Hepatocyte (in vitro differentiated cells): ENCODE results near the gene XRCC1. TPM values are rescaled to one million over a fixed set of nuclear protein-coding genes. Genes with fewer than 3 reads are reported as not detected.

Source experiments
- DNase-seq: peaks from one replicate; pipeline ENCODE4 v3.0.0-alpha.2; 2016; ENCODE audit warnings: low spot score
- H2AFZ ChIP-seq: fragments of 200-600 bp; sonication (generic); 2 replicates; pipeline ENCODE4 v1.6.0; 2016; ENCODE audit warnings: antibody characterized with exemption, mild to moderate bottlenecking
- H3K27ac ChIP-seq: fragments of 200-600 bp; sonication (generic); 2 replicates; pipeline ENCODE4 v1.5.1; 2016; ENCODE audit warnings: mild to moderate bottlenecking
- H3K27me3 ChIP-seq: fragments of 200-600 bp; sonication (generic); 2 replicates; pipeline ENCODE4 v1.6.1; 2016
- H3K36me3 ChIP-seq: fragments of 200-600 bp; sonication (generic); replicated peaks from 2 replicates; pipeline ENCODE4 v1.5.1; 2016; ENCODE audit warnings: low read depth; ENCODE audit not compliant: insufficient read depth
- H3K4me1 ChIP-seq: fragments of 200-600 bp; sonication (generic); 2 replicates; pipeline ENCODE4 v1.5.1; 2016; ENCODE audit warnings: mild to moderate bottlenecking, moderate library complexity; ENCODE audit not compliant: insufficient read depth
- H3K4me2 ChIP-seq: fragments of 200-600 bp; sonication (generic); 2 replicates; pipeline ENCODE4 v1.6.0; 2016
- H3K4me3 ChIP-seq: fragments of 200-600 bp; sonication (generic); 2 replicates; pipeline ENCODE4 v1.5.1; 2016; ENCODE audit warnings: mild to moderate bottlenecking
- H3K79me2 ChIP-seq: fragments of 200-600 bp; sonication (generic); 2 replicates; pipeline ENCODE4 v1.6.0; 2017; ENCODE audit warnings: mild to moderate bottlenecking
- H3K9me2 ChIP-seq: fragments of 200-600 bp; sonication (generic); replicated peaks from 2 replicates; pipeline ENCODE4 v1.6.0; 2017; ENCODE audit warnings: mild to moderate bottlenecking; ENCODE audit not compliant: insufficient read depth
- H3K9me3 ChIP-seq: fragments of 200-600 bp; sonication (generic); 2 replicates; pipeline ENCODE4 v1.5.1; 2016; ENCODE audit warnings: low read depth, mild to moderate bottlenecking
- H4K20me1 ChIP-seq: fragments of 200-600 bp; sonication (generic); 2 replicates; pipeline ENCODE4 v1.6.0; 2016; ENCODE audit warnings: mild to moderate bottlenecking; ENCODE audit not compliant: insufficient read depth, poor library complexity, severe bottlenecking
- EZH2 ChIP-seq: fragments of 200-600 bp; sonication (generic); IDR thresholded peaks from 2 replicates; pipeline ENCODE4 v1.6.1; 2016; ENCODE audit warnings: antibody characterized with exemption, mild to moderate bottlenecking, borderline replicate concordance
- EZH2phosphoT487 ChIP-seq: fragments of 200-600 bp; sonication (generic); IDR thresholded peaks from one replicate; pipeline ENCODE4 v1.6.1; 2018; ENCODE audit warnings: antibody characterized with exemption, mild to moderate bottlenecking, low read depth, moderate library complexity; ENCODE audit not compliant: unreplicated experiment, severe bottlenecking
- WGBS: methylation state at CpG from one replicate; pipeline ENCODE4 v1.1.6; 2016; ENCODE audit warnings: low lambda C conversion rate; ENCODE audit errors: missing lambda C conversion rate; 5-methylcytosine and 5-hydroxymethylcytosine counted together
- polyA plus RNA-seq: library from polyadenylated mRNA; unstranded; fragments of >200 nt; fragmentation: Nextera tagmentation; extraction: Ambion mirVana; gene quantifications from 2 replicates; pipeline ENCODE4 v1.2.1, GENCODE V29; 2016
- total RNA-seq: library from RNA; depleted of rRNA; stranded (reverse); fragments of >200 nt; gene quantifications from 2 replicates; pipeline ENCODE4 v1.2.3, GENCODE V29; 2014
- TF ChIP-seq, protein P1 (sequence below): fragments of 200-600 bp; sonication (generic); IDR thresholded peaks from 2 replicates; pipeline ENCODE4 v1.5.1; 2016; ENCODE audit warnings: antibody characterized with exemption, mild to moderate bottlenecking; ENCODE audit not compliant: poor library complexity

The XRCC1 gene
- total and polyA plus RNA-seq, 2 experiments from 2014 or later, result 27.8 to 34.3 TPM

DNA sequence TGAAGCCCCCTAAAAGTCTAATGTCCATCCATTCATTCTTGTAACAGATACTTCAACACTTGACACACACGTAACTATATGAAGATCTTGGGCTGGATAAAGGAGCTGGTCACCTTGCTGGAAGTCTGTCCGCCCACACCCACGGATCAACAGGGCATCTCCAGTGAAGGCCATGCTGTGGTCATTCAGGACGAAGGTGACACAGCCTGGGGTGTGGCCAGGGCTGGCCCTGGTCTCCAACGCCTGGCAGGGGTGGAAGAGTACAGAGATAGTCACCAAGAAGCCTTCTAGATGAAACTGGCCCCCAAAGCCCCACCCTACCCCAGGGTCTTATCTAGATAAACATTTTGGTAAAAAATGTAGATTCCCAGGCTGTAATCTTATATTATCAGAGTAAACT is 64.0 kb downstream of the XRCC1 start:
- H2AFZ ChIP-seq, result no peak overlapping the region

DNA sequence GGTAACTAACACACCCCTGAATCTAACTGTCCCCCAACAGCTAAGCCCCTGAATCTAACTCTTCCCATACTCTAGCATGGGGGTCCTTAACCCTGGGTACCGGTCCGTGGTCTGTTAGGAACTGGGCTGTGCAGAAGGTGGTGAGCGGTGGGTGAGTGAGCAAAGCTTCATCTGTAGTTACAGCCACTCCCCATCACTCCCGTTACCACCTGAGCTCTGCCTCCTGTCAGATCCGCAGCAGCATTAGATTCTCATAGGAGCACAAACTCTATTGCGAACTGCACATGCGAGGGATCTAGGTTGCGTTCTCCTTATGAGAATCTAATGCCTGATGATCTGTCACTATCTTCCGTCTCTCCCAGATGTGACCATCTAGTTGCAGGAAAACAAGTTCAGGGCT is 64.6 kb downstream of the XRCC1 start:
- H3K4me3 ChIP-seq, result no peak overlapping the region
- no peaks in the 10 kb centered on the region for H3K9me2 ChIP-seq
- no peaks in the 10 kb centered on the region for H3K36me3 ChIP-seq
- H3K9me3 ChIP-seq, result no peaks in the 10 kb centered on the region
- no peaks in the 10 kb centered on the region for H3K27me3 ChIP-seq
- H4K20me1 ChIP-seq, result no peaks in the 10 kb centered on the region
- H3K27ac ChIP-seq, result no peak overlapping the region
- H2AFZ ChIP-seq, result no peak overlapping the region
- H3K4me1 ChIP-seq, result peaks cover 4% of the 10 kb centered on the region
- TF ChIP-seq, protein P1, sequence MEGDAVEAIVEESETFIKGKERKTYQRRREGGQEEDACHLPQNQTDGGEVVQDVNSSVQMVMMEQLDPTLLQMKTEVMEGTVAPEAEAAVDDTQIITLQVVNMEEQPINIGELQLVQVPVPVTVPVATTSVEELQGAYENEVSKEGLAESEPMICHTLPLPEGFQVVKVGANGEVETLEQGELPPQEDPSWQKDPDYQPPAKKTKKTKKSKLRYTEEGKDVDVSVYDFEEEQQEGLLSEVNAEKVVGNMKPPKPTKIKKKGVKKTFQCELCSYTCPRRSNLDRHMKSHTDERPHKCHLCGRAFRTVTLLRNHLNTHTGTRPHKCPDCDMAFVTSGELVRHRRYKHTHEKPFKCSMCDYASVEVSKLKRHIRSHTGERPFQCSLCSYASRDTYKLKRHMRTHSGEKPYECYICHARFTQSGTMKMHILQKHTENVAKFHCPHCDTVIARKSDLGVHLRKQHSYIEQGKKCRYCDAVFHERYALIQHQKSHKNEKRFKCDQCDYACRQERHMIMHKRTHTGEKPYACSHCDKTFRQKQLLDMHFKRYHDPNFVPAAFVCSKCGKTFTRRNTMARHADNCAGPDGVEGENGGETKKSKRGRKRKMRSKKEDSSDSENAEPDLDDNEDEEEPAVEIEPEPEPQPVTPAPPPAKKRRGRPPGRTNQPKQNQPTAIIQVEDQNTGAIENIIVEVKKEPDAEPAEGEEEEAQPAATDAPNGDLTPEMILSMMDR, result no peak
- no peak for TF ChIP-seq EZH2phosphoT487
- no peak for TF ChIP-seq EZH2
- peaks cover 4% of the 10 kb centered on the region for H3K79me2 ChIP-seq
- no peak for DNase-seq
- H3K4me2 ChIP-seq, result no peak overlapping the region
- 97% methylated on average over 9 of the region's 9 CpGs for WGBS

More for the DNA sequence above, 64.0 kb downstream of the XRCC1 start:
- H3K4me1 ChIP-seq, result peaks cover 4% of the 10 kb centered on the region
- no peak overlapping the region for H3K4me3 ChIP-seq
- no peak for DNase-seq
- no peaks in the 10 kb centered on the region for H4K20me1 ChIP-seq
- WGBS, result 94% methylated on average over 5 of the region's 5 CpGs
- H3K36me3 ChIP-seq, result no peaks in the 10 kb centered on the region
- no peak overlapping the region for H3K4me2 ChIP-seq
- peaks cover 4% of the 10 kb centered on the region for H3K79me2 ChIP-seq
- H3K9me3 ChIP-seq, result no peaks in the 10 kb centered on the region
- H3K27me3 ChIP-seq, result no peaks in the 10 kb centered on the region
- no peak for TF ChIP-seq EZH2phosphoT487
- TF ChIP-seq, protein P1, result no peak
- no peak for TF ChIP-seq EZH2
- no peaks in the 10 kb centered on the region for H3K9me2 ChIP-seq
- H3K27ac ChIP-seq, result no peak overlapping the region

DNA sequence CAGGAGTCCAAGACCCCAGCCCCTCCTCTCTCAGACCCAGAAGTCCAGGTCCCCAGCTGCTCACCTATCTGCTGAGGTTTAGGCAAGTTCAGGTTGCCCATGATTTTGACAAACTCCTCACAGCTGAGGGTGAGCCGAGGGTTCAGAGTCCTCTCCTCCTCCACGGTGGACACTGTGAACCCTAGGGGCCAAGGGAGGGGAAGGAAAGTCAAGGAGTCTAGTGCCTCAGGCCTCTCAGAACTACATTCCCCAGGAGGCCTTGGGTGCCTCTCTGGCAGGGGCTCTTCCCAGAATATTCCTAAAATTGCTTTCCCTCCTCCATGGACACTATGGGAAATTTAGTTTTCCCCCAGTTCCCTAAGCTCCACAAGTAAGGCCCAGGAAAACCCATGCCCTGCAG is 67.4 kb downstream of the XRCC1 start:
- no peak overlapping the region for H3K4me3 ChIP-seq
- no peak for DNase-seq
- no peaks in the 10 kb centered on the region for H3K9me2 ChIP-seq
- H3K27me3 ChIP-seq, result no peaks in the 10 kb centered on the region
- 53% methylated on average over 2 of the region's 2 CpGs for WGBS
- H4K20me1 ChIP-seq, result no peaks in the 10 kb centered on the region
- H3K9me3 ChIP-seq, result no peaks in the 10 kb centered on the region
- no peaks in the 10 kb centered on the region for H3K36me3 ChIP-seq
- H3K4me1 ChIP-seq, result peaks cover 6% of the 10 kb centered on the region
- peak overlapping the region; percentile 46 for H3K4me2 ChIP-seq
- H3K27ac ChIP-seq, result no peak overlapping the region
- no peak overlapping the region for H2AFZ ChIP-seq
- peaks cover 2% of the 10 kb centered on the region for H3K79me2 ChIP-seq
- TF ChIP-seq EZH2, result no peak
- no peak for TF ChIP-seq EZH2phosphoT487

DNA sequence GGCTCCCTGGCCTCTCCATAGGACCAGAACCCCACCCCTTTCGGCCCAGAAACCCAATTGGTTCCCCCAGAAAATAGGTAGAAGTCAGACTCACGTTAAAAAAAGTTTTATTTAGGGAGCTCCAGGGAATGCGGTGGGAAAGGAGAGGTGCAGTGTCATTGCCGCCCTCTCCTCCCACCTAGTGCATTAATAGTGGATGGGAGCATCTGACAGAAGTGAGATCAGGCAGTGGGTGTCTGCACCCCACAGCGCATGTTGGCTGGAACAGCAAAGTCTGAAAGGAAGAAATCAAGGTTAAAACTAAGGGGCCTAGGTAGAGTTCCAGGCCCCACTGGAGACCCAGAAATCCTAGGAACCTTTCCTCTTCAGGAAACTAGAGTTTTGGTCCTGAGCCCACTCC is 68.7 kb downstream of the XRCC1 start:
- Histone ChIP-seq H3K4me1 (peaks cover 10% of the 10 kb centered on the region), H3K27me3 (no peaks in the 10 kb centered on the region), H3K79me2 (peaks cover 12% of the 10 kb centered on the region), H2AFZ (no peak overlapping the region), H4K20me1 (no peaks in the 10 kb centered on the region), H3K4me3 (no peak overlapping the region), H3K4me2 (no peak overlapping the region), H3K27ac (no peak overlapping the region), H3K9me2 (no peaks in the 10 kb centered on the region), H3K9me3 (no peaks in the 10 kb centered on the region), H3K36me3 (no peaks in the 10 kb centered on the region)
- TF ChIP-seq, protein P1, result no peak
- TF ChIP-seq EZH2 (no peak), EZH2phosphoT487 (no peak)
- no peak for DNase-seq
- WGBS, result 94% methylated on average over 5 of the region's 5 CpGs
